Adrenal gland (tissue), 5 donors: ENCODE data around the gene ARHGEF18.

Experiments
- CTCF ChIP-seq, 6 experiments: fragments of 450-650 bp in 4 of 6; fragments of 200-600 bp in 2 of 6; sonication (generic) in 1 of 6; IDR thresholded peaks; 1 replicate in 5 of 6; 2 replicates in 1 of 6; pipeline versions ENCODE4 v1.5.1 to v1.8.0; 2016 to 2021; ENCODE audit warnings: antibody characterized with exemption in 6 of 6, mild to moderate bottlenecking in 2 of 6, moderate library complexity in 1 of 6
- POLR2A ChIP-seq, 2 donors: fragments of 450-650 bp; IDR thresholded peaks; one replicate each; pipeline ENCODE4 v1.6.1; 2017; ENCODE audit warnings: antibody characterized with exemption in 2 of 2, mild to moderate bottlenecking in 2 of 2, moderate library complexity in 1 of 2
- donor health status: DM: no; HTN: no; CAD: no.

DNA sequence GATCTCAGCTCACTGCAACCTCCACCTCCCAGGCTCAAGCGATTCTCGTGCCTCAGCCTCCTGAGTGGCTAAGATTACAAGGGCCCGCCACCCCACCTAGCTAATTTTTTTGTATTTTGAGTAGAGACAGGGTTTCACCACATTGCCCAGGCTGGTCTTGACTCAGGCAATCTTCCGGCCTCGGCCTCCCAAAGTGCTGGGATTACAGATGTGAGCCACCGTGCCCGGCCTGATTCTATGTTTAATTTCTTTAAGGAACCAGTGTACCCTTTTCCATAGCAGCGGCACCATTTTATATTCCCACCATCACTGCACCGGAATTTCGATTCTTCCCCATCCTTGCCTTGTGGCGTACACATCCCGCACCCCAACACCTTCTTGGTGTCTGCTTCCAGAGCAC lies 36.8 kb upstream of the ARHGEF18 start:
- TF ChIP-seq CTCF (IDR thresholded peaks at IDR 0.05): no peak
- TF ChIP-seq POLR2A (IDR thresholded peaks at IDR 0.05): no peak
